ENCODE data around the gene ASXL1.
"Not testable (repeated sequence)": the region's sequence is repeated elsewhere in the genome, so short reads cannot be mapped to it uniquely, and the experiment has no call there.

ASXL1 gene

GRCh38 chr20:32455171-32455900 lies 97.2 kb downstream of the ASXL1 start:
- DNase-seq = no peak

GRCh38 chr20:32455901-32456701 lies 98.0 kb downstream of the ASXL1 start:
- DNase-seq = no peak

- no peak for DNase-seq
Observed at GRCh38 chr20:32456869-32457478, 98.8 kb downstream of the ASXL1 start.

GRCh38 chr20:32457479-32457986 lies 99.4 kb downstream of the ASXL1 start:
- no peak for DNase-seq

GRCh38 chr20:32458061-32458836 lies 100.1 kb downstream of the ASXL1 start:
- DNase-seq = no peak

- DNase-seq = no peak
Observed at GRCh38 chr20:32458837-32459220, 100.7 kb downstream of the ASXL1 start.

GRCh38 chr20:32460231-32460630 lies 102.1 kb downstream of the ASXL1 start:
- DNase-seq = no peak

- DNase-seq = no peak
Observed at GRCh38 chr20:32460683-32461320, 102.7 kb downstream of the ASXL1 start.

- no peak for DNase-seq
Observed at GRCh38 chr20:32461836-32462600, 103.9 kb downstream of the ASXL1 start.

- no peak for DNase-seq
Observed at GRCh38 chr20:32462900-32463641, 104.9 kb downstream of the ASXL1 start.

- no peak for DNase-seq
Observed at GRCh38 chr20:32463642-32464400, 105.7 kb downstream of the ASXL1 start.

GRCh38 chr20:32464401-32465091 lies 106.4 kb downstream of the ASXL1 start:
- no peak for DNase-seq

GRCh38 chr20:32465092-32465900 lies 107.2 kb downstream of the ASXL1 start:
- DNase-seq = no peak

GRCh38 chr20:32465901-32466675 lies 108.0 kb downstream of the ASXL1 start:
- not testable (repeated sequence) for DNase-seq

GRCh38 chr20:32466739-32467505 lies 108.8 kb downstream of the ASXL1 start:
- DNase-seq = no peak

- no peak for DNase-seq
Observed at GRCh38 chr20:32467506-32468312, 109.6 kb downstream of the ASXL1 start.
